Upper lobe of right lung (tissue), 1 donor: ENCODE results near the gene LDB2. TPM values are rescaled to one million over a fixed set of nuclear protein-coding genes. Genes with fewer than 3 reads are reported as not detected.
A peak's percentile ranks its signal among the peaks of the same experiment; 100 is the strongest.

Experiments
- ATAC-seq: fragments of 200-7000 bp; cut with Tn5 transposase; one replicate; pipeline ENCODE4 v1.9.1; 2020; ENCODE audit warnings: mild to moderate bottlenecking, moderate library complexity
- DNase-seq: peaks from one replicate; pipeline ENCODE4 v3.0.0-alpha.2; 2020
- H3K27ac ChIP-seq: fragments of 200-600 bp; one replicate; pipeline ENCODE4 v1.8.0; 2022
- H3K27me3 ChIP-seq: fragments of 200-600 bp; one replicate; pipeline ENCODE4 v1.8.0; 2022; ENCODE audit warnings: mild to moderate bottlenecking
- H3K36me3 ChIP-seq: fragments of 200-600 bp; one replicate; pipeline ENCODE4 v1.8.0; 2022
- H3K4me1 ChIP-seq: fragments of 200-600 bp; one replicate; pipeline ENCODE4 v1.8.0; 2022
- H3K4me3 ChIP-seq: fragments of 200-600 bp; one replicate; pipeline ENCODE4 v1.8.0; 2022; ENCODE audit warnings: mild to moderate bottlenecking
- H3K9me3 ChIP-seq: fragments of 200-600 bp; one replicate; pipeline ENCODE4 v1.8.0; 2022
- intact Hi-C: fragments of 100-400 bp; cut with DNase I; formaldehyde crosslinking; loops from one replicate; pipeline ENCODE4 v1.11.0; 2022
- total RNA-seq: library from RNA; stranded (reverse); fragmentation: NEBNext Ultra II Directional; extraction: Animal tissue kit (Norgen Biotek cat#: 25700); gene quantifications from one replicate; pipeline ENCODE4 v1.2.1, GENCODE V29; 2021
- TF ChIP-seq, protein P1 (sequence below): fragments of 200-600 bp; IDR thresholded peaks from one replicate; pipeline ENCODE4 v1.8.0; 2022; ENCODE audit warnings: antibody characterized with exemption
- donor health status: DM: no; HTN: yes; CAD: no; lungs with severe emphysema.

LDB2 gene
- total RNA-seq, 1 donor from 2014 or later, result 139 TPM

DNA sequence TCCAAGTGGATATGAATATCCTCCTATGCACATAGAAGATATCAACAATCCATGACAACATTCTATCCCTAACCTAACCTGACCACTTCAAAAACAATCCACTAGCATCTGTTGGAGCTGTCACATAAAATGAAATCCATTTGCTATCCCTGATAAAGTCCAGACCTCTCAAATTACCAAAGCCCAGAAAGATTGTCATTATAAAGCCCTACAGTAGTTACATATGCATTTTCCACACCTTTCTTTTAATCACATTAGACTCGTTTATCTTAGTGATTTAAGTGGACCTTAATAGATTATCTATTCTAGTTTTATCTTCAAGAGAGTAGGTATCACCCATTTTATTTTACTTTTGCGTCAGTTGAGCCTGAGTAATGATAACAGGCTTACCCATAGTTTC lies 30.6 kb downstream of the LDB2 start:
- no peaks in the 10 kb centered on the region for H3K4me1 ChIP-seq
- H3K4me3 ChIP-seq, result no peak overlapping the region
- intact Hi-C loops, result no loop called here
- no peak overlapping the region for H3K27ac ChIP-seq
- TF ChIP-seq, protein P1, sequence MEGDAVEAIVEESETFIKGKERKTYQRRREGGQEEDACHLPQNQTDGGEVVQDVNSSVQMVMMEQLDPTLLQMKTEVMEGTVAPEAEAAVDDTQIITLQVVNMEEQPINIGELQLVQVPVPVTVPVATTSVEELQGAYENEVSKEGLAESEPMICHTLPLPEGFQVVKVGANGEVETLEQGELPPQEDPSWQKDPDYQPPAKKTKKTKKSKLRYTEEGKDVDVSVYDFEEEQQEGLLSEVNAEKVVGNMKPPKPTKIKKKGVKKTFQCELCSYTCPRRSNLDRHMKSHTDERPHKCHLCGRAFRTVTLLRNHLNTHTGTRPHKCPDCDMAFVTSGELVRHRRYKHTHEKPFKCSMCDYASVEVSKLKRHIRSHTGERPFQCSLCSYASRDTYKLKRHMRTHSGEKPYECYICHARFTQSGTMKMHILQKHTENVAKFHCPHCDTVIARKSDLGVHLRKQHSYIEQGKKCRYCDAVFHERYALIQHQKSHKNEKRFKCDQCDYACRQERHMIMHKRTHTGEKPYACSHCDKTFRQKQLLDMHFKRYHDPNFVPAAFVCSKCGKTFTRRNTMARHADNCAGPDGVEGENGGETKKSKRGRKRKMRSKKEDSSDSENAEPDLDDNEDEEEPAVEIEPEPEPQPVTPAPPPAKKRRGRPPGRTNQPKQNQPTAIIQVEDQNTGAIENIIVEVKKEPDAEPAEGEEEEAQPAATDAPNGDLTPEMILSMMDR, result no peak
- no peaks in the 10 kb centered on the region for H3K27me3 ChIP-seq
- H3K36me3 ChIP-seq, result no peaks in the 10 kb centered on the region
- ATAC-seq (no peak), DNase-seq (no peak)
- no peaks in the 10 kb centered on the region for H3K9me3 ChIP-seq

DNA sequence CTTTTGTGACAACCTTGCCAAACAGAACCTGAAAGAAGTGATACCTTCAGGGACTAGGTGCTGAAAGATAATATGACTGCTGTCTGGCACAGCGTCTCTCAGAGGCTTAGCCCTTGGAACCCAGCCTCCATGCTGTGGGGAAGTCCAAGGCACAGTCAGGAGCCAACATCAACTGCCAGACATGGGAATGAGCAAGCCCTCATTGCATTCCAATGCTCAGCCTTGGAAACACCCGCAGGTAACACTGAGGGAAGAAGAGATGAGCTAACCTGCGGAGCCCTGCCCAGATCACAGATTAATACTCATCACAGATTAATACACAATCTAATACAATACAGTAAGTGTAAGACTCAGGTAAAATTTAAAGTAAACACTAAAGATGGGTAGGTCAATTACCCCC lies 31.5 kb downstream of the LDB2 start:
- Histone ChIP-seq H3K27ac (no peak overlapping the region), H3K36me3 (no peaks in the 10 kb centered on the region), H3K27me3 (no peaks in the 10 kb centered on the region), H3K4me1 (peaks cover 4% of the 10 kb centered on the region), H3K4me3 (no peak overlapping the region), H3K9me3 (no peaks in the 10 kb centered on the region)
- ATAC-seq (no peak), DNase-seq (no peak)
- TF ChIP-seq, protein P1, result no peak
- intact Hi-C loops, result no loop called here

DNA sequence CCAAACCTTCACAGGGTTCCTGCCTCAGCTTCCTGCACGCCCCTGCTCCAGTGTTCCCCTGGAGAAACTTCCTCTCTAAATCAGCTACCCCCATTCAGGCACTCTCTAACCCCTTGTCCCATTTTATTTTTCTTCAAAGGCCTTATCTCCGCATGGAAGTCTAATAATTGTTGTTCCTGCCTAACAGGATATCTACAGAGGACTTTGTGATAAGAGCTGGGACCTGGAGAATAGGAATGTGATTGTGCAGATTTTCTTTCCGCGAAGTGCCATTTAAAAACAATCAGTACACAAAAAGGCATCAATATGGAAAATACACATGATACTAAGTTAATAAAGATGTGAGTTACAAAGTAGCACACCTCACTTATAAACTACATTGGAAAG lies 32.6 kb downstream of the LDB2 start:
- TF ChIP-seq, protein P1, result no peak
- intact Hi-C loops, result no loop called here
- peak overlapping the region; percentile 11 for H3K27ac ChIP-seq

DNA sequence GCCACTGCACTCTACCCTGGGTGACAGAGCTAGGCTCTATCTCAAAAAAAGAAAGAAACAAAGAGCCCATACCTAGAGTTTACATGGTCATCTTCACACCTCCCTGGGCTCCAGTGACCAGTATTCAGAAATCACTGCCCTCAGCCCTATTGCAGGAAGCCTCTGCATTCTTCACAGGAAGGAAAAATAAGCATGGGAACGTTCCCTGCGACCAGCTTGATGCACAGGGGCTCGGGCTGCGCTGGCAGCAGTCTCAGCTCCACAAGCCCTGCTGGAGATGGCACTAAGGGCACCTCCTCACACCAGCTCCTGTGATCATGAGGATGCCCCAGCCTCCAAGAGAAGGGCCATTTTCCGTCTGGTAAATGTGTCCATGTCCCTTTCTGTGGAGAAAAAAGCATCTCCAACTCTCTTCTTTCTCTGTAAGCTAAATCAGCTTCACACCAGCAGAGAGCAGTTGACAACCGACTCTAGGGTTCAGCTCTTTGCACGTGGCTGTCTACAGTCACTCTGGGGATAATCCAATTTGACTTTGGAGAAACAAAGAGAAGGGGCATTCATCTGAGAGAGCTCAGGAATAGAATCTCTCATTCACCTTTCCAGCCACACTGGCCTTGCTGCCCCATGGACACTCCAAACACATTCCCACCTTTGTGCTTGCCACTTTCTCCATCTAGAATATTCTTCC lies 33.1 kb downstream of the LDB2 start:
- H3K36me3 ChIP-seq, result no peaks in the 10 kb centered on the region
- ATAC-seq (no peak), DNase-seq (no peak)
- H3K4me1 ChIP-seq, result peaks cover 5% of the 10 kb centered on the region
- intact Hi-C loops, result no loop called here
- no peaks in the 10 kb centered on the region for H3K9me3 ChIP-seq
- TF ChIP-seq, protein P1, result no peak
- H3K27ac ChIP-seq, result peak overlapping the region; percentile 11
- no peaks in the 10 kb centered on the region for H3K27me3 ChIP-seq
- H3K4me3 ChIP-seq, result no peak overlapping the region

More for the DNA sequence above, 32.6 kb downstream of the LDB2 start:
- ATAC-seq (no peak), DNase-seq (no peak)
- peaks cover 5% of the 10 kb centered on the region for H3K4me1 ChIP-seq
- no peaks in the 10 kb centered on the region for H3K9me3 ChIP-seq
- H3K36me3 ChIP-seq, result no peaks in the 10 kb centered on the region
- H3K27me3 ChIP-seq, result no peaks in the 10 kb centered on the region
- H3K4me3 ChIP-seq, result no peak overlapping the region

DNA sequence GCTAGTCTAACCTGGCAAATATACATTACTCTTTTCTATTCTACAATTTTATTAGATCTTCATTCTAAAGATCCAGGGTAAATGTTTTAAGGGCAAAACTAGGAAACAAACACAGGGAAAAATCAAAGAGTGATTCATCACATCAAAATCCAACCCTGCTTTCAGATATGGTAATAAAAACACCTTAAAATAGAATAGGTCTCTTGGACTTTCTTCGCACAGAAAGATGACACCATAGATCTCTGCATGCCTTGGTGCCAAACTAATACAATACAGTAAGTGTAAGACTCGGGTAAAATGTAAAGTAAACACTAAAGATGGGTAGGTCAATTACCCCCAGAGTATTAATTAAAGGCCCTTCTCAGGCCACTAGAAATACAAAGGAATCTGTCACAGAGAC lies 34.2 kb downstream of the LDB2 start:
- no peak for ATAC-seq
- TF ChIP-seq, protein P1, result no peak
- DNase-seq, result no peak
- Histone ChIP-seq H3K9me3 (no peaks in the 10 kb centered on the region), H3K36me3 (no peaks in the 10 kb centered on the region), H3K27me3 (no peaks in the 10 kb centered on the region), H3K4me1 (peaks cover 5% of the 10 kb centered on the region), H3K4me3 (no peak overlapping the region), H3K27ac (no peak overlapping the region)
- intact Hi-C loops, result no loop called here

DNA sequence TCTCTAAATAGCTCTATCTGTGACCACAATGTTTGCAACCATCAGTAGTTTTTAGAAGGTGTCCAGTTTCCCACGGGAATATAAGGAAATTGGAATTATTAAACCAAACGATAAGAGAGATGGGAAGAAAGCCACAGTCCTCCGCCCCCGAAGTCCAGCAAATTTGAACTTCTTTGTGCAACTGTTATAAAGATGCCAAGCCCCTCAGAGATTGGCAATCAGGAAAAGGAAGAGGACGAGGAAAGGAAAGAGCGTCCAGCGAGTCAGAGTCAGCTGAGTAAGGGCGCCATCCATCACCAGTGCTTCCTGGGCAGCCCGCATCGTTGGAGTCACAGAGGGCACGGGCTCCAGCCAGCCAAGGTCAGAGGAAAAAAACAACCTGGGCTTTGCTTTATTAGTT lies 35.7 kb downstream of the LDB2 start:
- Histone ChIP-seq H3K4me1 (peaks cover 5% of the 10 kb centered on the region), H3K36me3 (no peaks in the 10 kb centered on the region), H3K9me3 (no peaks in the 10 kb centered on the region), H3K27me3 (no peaks in the 10 kb centered on the region), H3K27ac (no peak overlapping the region), H3K4me3 (no peak overlapping the region)
- ATAC-seq (peak; percentile 52), DNase-seq (no peak)
- intact Hi-C loops, result no loop called here
- TF ChIP-seq, protein P1, result no peak
